Sigmoid colon (tissue), 4 donors: ENCODE results near the gene XPO6.

Experiments used
- POLR2A ChIP-seq, 2 donors: fragments of 450-650 bp; IDR thresholded peaks; one replicate each; pipeline ENCODE4 v1.6.1; 2016; ENCODE audit warnings: antibody characterized with exemption in 2 of 2, mild to moderate bottlenecking in 2 of 2, moderate library complexity in 2 of 2
- POLR2AphosphoS5 ChIP-seq, 4 donors: sonication (generic); formaldehyde crosslinking; IDR thresholded peaks; one replicate each; pipeline ENCODE4 v1.6.1; 2017; ENCODE audit warnings: antibody characterized with exemption in 4 of 4
- TF ChIP-seq, protein P1 (sequence below), 4 experiments: fragments of 450-650 bp in 3 of 4; fragments of 200-600 bp in 1 of 4; IDR thresholded peaks; one replicate each; pipeline ENCODE4 v1.5.1; 2016 to 2019; ENCODE audit warnings: antibody characterized with exemption in 4 of 4, mild to moderate bottlenecking in 3 of 4, moderate library complexity in 2 of 4

DNA sequence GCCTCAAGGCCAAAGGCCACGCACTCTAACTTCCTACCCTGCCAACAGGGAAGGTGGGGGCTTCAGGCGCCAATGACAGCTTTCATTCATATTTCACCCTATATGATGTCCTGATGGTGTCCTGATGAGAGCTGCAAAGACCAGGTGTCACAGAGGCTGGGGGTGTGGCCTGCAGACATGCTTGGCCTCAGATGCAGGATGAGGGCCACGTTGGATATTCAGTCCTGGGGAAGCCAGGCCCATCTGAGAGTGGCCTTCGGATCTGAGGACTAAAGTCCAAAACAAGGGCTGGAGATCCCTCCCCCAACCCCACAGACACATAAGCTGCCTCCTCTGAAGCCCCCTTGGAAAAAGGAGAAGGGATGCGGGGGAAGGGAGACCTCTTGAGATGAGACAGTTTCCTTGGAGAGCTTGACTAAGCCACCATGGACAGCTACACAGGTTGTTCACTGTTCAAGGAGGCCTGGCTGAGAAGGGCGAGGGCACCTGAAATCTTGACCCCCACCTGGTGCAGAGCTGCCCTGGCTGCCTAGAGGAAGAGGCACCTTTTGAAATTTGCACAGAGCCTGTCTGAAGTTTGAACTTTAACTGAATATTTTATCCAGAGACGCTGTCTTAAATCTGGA lies 124.0 kb downstream of the XPO6 start:
- TF ChIP-seq, protein P1, sequence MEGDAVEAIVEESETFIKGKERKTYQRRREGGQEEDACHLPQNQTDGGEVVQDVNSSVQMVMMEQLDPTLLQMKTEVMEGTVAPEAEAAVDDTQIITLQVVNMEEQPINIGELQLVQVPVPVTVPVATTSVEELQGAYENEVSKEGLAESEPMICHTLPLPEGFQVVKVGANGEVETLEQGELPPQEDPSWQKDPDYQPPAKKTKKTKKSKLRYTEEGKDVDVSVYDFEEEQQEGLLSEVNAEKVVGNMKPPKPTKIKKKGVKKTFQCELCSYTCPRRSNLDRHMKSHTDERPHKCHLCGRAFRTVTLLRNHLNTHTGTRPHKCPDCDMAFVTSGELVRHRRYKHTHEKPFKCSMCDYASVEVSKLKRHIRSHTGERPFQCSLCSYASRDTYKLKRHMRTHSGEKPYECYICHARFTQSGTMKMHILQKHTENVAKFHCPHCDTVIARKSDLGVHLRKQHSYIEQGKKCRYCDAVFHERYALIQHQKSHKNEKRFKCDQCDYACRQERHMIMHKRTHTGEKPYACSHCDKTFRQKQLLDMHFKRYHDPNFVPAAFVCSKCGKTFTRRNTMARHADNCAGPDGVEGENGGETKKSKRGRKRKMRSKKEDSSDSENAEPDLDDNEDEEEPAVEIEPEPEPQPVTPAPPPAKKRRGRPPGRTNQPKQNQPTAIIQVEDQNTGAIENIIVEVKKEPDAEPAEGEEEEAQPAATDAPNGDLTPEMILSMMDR (IDR thresholded peaks at IDR 0.05), result no peak
- TF ChIP-seq POLR2AphosphoS5 (IDR thresholded peaks at IDR 0.05) (no peak), POLR2A (IDR thresholded peaks at IDR 0.05) (no peak)
